Mesothelial cell of epicardium (in vitro differentiated cells): ENCODE data around the gene BTBD7. TPM values are rescaled to one million over a fixed set of nuclear protein-coding genes. Genes with fewer than 3 reads are reported as not detected.

Experiments used
- DNase-seq, 2 experiments: peaks; one replicate each; pipeline ENCODE4 v3.0.0; 2021; ENCODE audit warnings: low spot score in 2 of 2; ENCODE audit not compliant: unreplicated experiment in 2 of 2
- H3K27ac Mint-ChIP-seq: 2 replicates; pipeline ENCODE4 v1.8.0; 2021; ENCODE audit warnings: mixed read lengths
- H3K27me3 Mint-ChIP-seq: 2 replicates; pipeline ENCODE4 v1.8.0; 2021; ENCODE audit warnings: low read depth, mixed read lengths
- H3K36me3 Mint-ChIP-seq: 2 replicates; pipeline ENCODE4 v1.8.0; 2021; ENCODE audit warnings: mixed read lengths
- H3K4me1 Mint-ChIP-seq: 2 replicates; pipeline ENCODE4 v1.8.0; 2021; ENCODE audit warnings: mixed read lengths
- H3K4me3 Mint-ChIP-seq: 2 replicates; pipeline ENCODE4 v1.8.0; 2021; ENCODE audit warnings: mild to moderate bottlenecking, moderate library complexity, mixed read lengths
- H3K9me3 Mint-ChIP-seq: 2 replicates; pipeline ENCODE4 v1.8.0; 2021; ENCODE audit warnings: mixed read lengths
- CTCF ChIP-seq: fragments of 200-600 bp; sonication (generic); IDR thresholded peaks from one replicate; pipeline ENCODE4 v1.5.0; 2021; ENCODE audit warnings: antibody characterized with exemption; ENCODE audit not compliant: unreplicated experiment
- total RNA-seq: library from RNA; stranded (reverse); gene quantifications from 3 replicates; pipeline ENCODE4 v1.2.1, GENCODE V29; 2021

Gene BTBD7
- total RNA-seq, 1 donor from 2014 or later = 58.4 TPM

DNA sequence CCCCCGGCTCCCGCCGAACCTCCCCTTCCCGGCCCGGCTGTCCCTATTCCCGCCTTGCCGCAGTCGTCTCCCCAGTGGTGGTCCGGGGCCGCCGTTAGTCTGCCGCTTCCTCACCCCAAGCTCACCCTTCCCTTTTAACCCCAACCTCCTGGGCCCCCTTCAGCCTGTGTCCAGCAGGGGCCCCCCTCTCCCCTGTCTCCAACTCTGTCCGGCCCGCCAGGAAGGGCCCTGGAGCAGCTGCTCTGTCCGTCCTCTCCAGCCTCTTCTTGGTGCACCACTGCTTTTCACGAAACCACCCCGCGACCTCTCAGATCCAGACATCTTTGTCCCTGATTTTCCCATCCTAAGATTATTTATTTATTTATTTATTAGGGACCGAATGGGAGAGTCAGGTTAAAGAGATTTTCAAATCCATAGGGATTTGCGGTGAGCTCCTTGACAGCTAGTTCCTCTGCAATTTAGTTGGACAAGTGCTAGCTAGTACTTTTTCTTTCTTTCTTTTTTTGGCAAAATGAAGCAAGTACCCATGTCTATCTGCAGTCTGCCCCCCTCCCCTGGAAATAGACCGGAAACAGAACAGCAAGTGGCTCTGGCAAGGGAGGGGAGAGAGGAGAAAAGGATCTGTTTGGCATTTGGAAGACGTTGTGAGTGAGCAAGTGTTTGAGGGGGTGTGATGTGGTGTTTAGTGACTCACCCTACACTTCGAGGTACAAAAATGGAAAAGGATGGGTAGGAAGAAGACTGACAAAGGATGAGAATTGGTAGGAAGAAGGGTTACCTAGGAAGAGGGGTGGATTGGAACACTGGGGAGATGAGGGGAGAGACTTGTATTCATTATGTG is 125.1 kb downstream of the BTBD7 start:
- peaks cover 6% of the 10 kb centered on the region for H3K36me3 Mint-ChIP-seq
- TF ChIP-seq CTCF = no peak
- H3K27ac Mint-ChIP-seq = peak overlapping the region; percentile 63
- no peaks in the 10 kb centered on the region for H3K9me3 Mint-ChIP-seq
- peak overlapping the region; percentile 98 for H3K4me3 Mint-ChIP-seq
- no peak for DNase-seq
- peaks cover 20% of the 10 kb centered on the region for H3K4me1 Mint-ChIP-seq
- no peaks in the 10 kb centered on the region for H3K27me3 Mint-ChIP-seq

DNA sequence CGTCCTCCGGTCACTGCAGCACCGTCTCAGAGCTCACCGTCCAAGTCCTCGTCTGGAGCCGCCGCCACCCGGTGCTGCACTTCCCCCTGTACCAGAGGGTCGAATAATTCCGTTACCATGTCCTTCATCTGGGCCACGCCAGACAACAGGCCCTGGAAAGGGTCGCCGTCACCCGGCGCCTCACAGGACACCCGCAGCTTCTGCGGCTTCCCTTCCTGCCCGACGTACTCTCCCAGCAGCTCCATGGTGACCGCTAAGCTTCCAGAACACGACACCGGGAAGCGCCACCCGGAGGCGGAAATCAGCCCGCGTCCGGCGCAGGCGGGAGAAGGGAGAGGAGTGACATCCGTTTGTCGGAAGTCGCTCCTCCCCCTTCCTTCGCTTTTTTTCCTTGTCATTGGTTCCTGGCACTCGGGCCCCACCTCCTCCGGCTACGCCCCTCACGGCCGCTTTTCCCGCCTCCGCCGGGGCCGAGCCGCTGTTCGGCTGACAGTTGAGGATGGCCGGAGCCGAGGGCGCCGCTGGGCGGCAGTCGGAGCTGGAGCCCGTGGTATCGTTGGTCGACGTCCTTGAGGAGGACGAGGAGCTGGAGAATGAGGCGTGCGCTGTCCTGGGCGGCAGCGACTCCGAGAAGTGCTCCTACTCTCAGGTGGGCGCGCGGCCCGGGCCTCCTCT is 125.9 kb downstream of the BTBD7 start, which contains the start of the genes GON7 and UBR7:
Gene GON7, minus strand, starts transcription at position 273 of the 675 bp plus-strand sequence. Its CDS starts 28 bp downstream, at position 245.
Gene UBR7, plus strand, starts transcription at position 464 of the 675 bp plus-strand sequence. Its CDS starts 36 bp downstream, at position 500.
- H3K4me3 Mint-ChIP-seq = peak within 1 kb of the TSS; percentile 98
- no peaks in the 10 kb centered on the region for H3K27me3 Mint-ChIP-seq
- peak; percentile 89 to 94 for DNase-seq
- no peaks in the 10 kb centered on the region for H3K9me3 Mint-ChIP-seq
- peaks cover 2% of the 10 kb centered on the region for H3K36me3 Mint-ChIP-seq
- H3K27ac Mint-ChIP-seq = peak within 1 kb of the TSS; percentile 99
- peak; percentile 10 for TF ChIP-seq CTCF
- peaks cover 20% of the 10 kb centered on the region for H3K4me1 Mint-ChIP-seq

DNA sequence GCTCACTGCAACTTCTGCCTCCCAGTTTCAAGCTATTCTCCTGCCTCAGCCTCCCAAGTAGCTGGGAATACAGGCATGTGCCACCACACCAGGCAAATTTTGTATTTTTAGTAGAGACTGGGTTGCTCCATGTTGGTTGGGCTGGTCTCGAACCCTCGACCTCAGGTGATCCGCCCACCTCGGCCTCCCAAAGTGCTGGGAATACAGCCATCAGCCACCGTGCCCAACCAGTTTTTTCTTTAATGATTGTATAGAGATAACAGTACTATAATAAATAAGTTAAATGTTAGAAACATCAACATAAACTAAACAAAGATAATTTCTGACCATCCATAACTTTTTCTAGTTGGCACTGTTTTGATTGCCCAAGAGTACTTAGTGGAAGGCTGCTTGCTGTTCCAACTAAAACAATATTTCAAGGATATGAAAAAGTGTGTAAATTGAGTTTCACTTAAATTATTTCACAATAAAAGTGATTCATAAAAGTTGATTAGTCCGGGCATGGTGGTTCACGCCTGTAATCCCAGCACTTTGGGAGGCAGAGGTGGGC is 131.6 kb downstream of the BTBD7 start:
- H3K4me3 Mint-ChIP-seq = no peak overlapping the region
- H3K9me3 Mint-ChIP-seq = no peaks in the 10 kb centered on the region
- H3K4me1 Mint-ChIP-seq = peaks cover 10% of the 10 kb centered on the region
- no peaks in the 10 kb centered on the region for H3K27me3 Mint-ChIP-seq
- TF ChIP-seq CTCF = no peak
- no peak for DNase-seq
- H3K36me3 Mint-ChIP-seq = no peaks in the 10 kb centered on the region
- no peak overlapping the region for H3K27ac Mint-ChIP-seq

DNA sequence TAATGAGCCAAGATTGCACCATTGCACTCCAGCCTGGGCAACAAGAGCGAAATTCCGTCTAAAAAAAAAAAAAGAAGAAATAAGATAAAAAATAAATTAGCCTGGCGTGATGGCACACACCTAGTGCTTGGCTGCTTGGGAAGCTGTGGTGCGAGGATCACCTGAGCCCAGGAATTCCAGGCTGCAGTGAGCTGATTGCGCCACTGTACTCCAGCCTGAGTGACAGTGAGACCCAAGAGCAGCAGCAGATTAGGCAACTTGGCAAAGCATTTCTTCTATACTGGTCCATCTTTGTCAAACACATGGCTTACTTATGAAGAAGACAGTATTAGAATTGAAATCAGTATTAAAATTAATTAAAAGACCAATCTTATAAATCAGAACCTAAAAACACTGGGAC is 132.3 kb downstream of the BTBD7 start:
- DNase-seq = no peak
- no peak overlapping the region for H3K27ac Mint-ChIP-seq
- H3K27me3 Mint-ChIP-seq = no peaks in the 10 kb centered on the region
- no peaks in the 10 kb centered on the region for H3K9me3 Mint-ChIP-seq
- TF ChIP-seq CTCF = no peak
- no peak overlapping the region for H3K4me3 Mint-ChIP-seq
- peaks cover 4% of the 10 kb centered on the region for H3K4me1 Mint-ChIP-seq
- no peaks in the 10 kb centered on the region for H3K36me3 Mint-ChIP-seq

DNA sequence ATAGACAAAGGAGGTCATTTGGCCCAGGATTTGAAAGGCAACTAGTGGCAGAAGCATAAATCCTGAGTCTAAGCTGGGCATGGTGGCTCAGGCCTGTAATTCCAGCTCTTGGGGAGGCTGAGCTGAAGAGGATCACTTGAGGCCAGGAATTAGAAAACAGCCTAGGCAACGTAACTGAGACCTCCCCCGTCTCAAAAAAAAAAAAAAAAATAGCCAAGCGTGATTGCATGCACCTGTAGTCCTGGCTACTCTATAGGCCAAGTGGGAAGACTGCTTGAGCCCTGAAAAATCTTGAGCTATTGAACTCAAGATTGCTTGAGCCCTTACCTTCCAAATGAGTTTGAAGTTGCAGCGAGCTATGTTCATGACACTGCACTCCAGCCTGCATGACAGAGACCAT is 133.8 kb downstream of the BTBD7 start:
- H3K27ac Mint-ChIP-seq = no peak overlapping the region
- no peaks in the 10 kb centered on the region for H3K27me3 Mint-ChIP-seq
- H3K9me3 Mint-ChIP-seq = no peaks in the 10 kb centered on the region
- no peaks in the 10 kb centered on the region for H3K36me3 Mint-ChIP-seq
- H3K4me3 Mint-ChIP-seq = no peak overlapping the region
- no peaks in the 10 kb centered on the region for H3K4me1 Mint-ChIP-seq
- TF ChIP-seq CTCF = no peak
- DNase-seq = no peak
